HG03095 (cell line): ENCODE data around the gene NPHP4.
"Not testable (repeated sequence)": the region's sequence is repeated elsewhere in the genome, so short reads cannot be mapped to it uniquely, and the experiment has no call there.

Experiments used
- ATAC-seq: cut with Tn5 transposase; IDR thresholded peaks from one replicate; pipeline ENCODE4 v1.9.1; 2021; ENCODE audit warnings: moderate library complexity; ENCODE audit not compliant: unreplicated experiment

Gene NPHP4

DNA sequence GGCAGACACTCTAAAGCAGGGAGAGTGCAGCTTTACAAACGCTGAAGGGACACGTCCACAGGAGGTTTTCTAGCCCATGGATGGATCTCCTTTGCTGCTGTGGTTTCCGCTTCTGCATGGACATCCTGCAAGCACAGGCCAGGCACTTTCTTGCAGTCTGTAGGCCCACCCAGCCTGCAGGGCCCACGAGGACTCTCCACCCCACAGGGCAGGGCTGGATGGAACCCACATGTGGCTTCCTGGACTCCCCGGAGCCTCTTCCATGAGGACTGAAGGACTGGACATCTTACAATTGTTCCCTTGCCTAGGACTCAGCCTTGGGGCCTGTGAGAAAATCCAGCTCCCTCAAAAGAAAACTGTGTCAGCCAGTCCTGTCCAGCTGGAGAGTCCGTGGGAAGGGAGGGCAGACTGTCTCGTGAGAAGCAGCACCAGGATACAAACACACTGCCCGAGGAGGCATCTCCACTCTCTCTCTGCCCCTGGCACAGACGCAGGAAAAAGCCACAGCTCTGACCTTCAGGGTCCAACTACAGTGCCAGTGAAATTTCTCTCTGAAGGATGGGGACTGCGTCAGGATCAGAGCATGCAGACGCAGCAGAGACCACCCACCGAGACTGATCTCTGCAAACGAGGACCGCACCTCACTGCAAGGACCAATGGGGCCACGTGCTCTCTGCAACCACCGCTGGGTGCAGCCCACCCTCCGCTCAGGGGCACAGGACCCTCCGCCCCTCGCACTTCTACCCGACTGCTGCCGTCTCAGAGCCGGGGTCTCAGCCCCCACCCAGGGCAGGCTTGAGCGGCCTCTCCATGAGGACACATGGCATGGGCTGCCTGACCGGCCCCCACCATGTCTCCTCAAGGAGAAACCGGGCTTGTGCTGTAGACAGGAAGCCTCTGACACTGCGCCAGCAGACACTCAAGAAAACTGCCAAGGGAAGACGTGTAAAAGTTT lies 130.1 kb downstream of the NPHP4 start:
- no peak for ATAC-seq

GRCh38 chr1:5860277-5860676 lies 131.9 kb downstream of the NPHP4 start:
- no peak for ATAC-seq

DNA sequence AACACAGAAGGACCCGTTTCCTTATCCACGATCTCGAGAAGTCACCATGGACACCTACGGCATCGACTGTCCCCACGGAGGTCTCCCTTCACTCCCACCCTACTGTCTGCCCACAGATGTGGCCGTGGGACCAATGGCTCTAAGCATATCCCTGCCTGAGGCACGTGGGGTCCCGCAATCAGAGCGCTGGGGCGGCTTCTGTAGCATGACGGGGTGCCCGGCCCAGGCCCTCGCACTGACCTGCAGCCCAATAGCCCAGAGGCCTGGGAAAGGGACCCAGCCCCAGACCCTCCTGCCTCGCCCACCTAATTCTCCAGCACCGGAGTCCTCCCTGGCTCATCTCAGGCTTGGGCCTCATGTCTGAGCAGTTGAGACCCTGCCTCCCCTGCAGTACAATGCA lies 132.5 kb downstream of the NPHP4 start:
- ATAC-seq: no peak

DNA sequence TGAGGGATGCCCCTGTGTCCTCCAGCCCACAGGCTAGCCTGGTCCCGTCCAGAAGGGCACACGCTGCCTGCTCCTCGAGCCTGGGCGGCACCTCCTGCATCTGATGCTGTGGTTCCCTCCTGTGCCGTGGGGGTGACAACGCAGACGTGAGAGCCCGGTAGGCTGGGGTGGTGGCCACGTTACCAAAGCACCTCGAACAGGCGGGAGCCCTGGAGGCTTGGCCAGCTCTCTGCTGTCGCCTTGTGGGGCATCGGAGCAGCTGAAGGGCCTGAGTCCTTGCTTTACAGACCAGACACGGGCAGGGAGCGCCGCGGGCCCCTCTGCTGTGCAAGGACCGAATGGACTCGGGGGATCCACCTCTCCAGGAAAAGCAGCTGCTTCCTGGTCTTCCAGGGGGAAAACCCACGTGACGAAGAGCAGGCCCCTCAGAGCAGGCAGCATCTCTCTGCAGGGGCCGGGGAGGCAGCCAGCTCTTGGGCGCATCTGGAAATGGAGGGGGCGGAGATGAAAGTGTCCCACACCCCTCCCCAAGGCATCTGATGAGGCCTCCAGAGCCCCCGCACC lies 133.3 kb downstream of the NPHP4 start:
- no peak for ATAC-seq

DNA sequence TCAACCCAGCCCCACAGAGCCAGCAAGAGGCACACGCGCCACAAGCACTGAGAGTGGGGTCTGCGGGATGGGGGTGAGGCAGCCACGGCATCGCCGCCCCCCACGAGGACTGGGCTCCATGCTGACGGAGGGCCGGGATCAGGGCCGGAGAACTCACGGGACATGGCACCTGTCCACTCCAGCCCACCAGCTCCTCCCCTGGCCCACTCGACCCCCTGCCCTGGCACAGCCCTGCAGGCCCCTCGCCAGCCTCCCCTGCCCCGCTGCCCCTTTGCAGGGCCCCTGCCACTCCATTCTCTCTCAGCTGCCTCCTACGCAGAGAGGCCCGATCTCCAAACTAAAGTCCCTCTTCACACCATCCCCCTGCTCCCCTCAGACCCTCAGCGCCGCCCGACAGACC lies 134.0 kb downstream of the NPHP4 start:
- no peak for ATAC-seq

DNA sequence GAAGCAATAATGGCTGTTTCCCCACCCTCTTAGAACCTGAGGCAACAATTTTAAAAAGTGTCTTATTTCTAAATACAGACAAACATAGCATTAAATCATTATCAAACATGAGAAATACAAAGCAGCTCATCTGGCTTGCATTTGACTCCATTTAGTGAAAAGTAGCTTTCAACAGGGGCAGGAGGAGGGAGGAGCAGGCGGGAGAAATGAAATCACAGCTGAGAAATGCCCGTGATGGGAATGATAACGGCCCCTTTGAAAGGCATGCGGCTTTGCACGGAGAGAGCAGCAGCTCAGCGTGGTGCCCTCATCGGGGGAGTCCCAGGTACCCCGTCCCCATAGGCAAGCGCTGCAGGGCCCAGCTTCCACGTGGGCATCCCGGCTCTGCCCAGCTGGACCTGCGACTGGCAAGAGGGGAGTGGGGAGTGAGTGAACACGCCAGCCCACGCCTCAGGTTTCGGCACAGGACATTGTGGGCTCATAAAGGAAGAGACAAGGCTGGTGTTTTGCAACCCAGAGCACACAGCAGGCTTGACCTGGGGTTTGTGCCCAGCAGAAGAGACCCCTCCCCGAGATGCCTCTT lies 134.6 kb downstream of the NPHP4 start:
- ATAC-seq: no peak

- ATAC-seq: no peak
Measured at GRCh38 chr1:5857011-5857410, 135.2 kb downstream of the NPHP4 start.

DNA sequence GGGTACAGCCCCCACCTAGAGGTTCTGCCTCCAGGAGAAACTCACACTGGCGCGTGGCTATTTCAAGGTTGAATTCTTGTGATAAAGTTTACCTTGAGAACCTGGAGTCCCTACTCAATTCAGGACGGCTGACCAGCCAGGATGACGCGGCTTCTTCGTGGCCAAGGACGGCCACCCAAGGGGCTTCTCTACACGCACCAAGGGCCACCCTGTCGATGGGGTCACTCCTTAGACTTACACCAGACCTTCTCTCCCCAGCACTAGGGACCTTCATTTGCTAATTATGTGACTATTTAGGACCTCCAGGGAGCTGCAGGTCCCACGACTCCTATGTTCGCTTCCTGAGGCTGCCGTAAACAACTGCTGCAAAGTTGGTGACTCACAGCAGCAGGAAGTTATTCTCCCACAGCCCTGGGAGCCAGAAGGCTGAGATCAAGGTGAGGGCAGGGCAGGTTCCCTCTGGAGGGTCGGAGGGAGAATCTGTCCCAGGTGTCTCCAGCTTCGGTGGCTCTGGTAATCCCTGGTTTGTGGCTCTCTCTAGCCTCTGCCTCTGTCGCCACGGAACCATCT lies 135.9 kb downstream of the NPHP4 start:
- ATAC-seq: no peak

DNA sequence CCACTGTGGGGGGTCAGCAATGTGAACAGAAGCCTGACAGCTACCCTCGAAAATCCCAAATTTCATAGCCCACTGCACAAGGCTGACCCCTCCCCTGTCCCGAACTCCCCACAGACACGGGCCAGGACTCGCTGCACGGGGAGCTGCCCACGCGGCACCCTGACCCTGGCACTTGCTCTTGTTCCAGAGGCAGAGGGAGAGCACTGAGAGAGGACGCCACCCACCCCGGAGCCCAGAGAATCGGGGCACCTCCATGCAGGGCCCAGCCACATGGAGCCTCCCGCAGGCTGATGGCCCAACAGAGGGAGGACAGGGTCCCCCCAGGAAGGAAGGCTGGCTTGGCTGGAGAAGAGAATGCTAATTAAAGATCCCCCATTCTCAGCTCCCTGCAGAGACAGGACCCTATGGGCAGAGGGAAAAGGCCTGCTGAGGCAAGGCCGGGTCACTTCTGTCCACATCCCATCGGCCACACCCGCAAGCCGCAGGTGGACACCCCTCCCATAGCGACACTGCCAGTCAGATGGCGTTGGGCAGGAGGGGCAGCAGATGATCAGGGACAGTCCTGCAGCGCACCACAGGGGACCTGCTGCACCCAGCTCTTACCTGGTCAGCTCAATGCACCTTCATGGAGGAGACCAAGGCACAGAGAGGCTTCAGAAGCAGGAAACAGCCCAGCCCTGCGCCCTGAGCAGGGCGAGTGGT lies 136.9 kb downstream of the NPHP4 start:
- no peak for ATAC-seq

GRCh38 chr1:5854754-5855153 lies 137.5 kb downstream of the NPHP4 start:
- ATAC-seq: no peak

DNA sequence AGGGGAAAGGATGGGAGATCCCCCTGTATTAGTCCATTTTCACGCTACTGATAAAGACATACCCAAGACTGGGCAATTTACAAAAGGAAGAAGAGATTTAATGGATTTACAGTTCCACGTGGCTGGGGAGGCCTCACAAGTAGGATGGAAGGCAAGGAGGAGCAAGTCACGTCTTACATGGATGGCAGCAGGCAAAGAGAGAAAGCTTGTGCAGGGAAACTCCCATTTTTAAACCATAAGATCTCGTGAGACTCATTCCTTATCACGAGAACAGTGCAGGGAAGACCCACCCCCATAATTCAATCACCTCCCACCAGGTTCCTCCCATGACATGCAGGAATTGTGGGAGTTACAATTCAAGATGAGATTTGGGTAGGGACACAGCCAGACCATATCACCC lies 138.4 kb downstream of the NPHP4 start:
- not testable (repeated sequence) for ATAC-seq

DNA sequence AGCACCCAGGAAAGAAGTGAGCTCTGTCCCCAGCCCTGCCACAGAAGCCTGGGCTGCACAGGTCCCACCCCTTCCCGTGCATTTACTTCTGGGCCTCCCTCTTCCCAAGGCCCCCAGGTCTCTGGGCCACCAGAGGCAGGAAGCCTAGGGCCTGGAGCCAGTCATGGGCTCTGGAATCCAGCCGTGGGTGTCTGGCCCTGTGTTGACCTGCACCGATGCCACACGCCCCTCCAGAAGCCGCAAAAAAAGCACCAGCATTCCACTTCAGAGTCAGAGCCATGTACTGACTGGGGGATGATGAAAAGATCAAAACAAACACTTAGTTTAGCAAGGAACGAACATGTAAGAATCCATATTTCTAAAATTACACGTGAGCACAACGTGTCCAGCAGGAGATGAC lies 141.7 kb downstream of the NPHP4 start:
- no peak for ATAC-seq

- ATAC-seq: no peak
Measured at GRCh38 chr1:5849550-5849949, 142.7 kb downstream of the NPHP4 start.

DNA sequence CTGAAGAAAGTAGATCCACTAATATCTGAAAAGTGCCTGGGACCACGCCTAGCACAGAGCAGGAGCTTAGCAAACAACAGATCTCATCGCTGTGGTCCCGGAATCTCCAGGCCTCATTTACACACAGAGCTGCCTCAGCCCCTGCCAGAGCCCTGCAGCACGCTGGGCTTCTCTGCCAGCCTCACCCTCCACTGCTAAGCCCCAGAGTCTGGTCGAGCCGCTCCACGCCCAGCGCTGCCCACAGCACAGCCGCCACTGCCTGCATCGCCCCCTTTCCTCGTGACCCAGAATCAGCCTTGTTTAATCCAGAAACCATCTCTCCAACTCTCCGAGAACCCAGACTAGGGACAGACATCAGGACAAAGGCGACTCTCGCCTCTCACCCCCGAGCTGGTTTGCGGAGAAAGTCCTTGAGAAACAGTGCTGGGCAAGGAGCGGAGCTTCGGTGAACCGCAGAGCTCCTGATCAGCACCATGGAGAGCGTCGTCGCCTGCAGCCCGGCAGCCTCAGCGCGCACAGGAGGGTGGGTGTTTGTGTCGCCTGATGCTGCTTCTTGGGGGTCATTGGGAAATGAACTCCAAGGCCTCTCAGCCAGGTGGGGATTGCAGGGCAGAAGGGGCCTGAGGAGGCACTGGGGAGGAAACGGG lies 145.1 kb downstream of the NPHP4 start:
- ATAC-seq: no peak

- no peak for ATAC-seq
Measured at GRCh38 chr1:5845376-5845775, 146.8 kb downstream of the NPHP4 start.

DNA sequence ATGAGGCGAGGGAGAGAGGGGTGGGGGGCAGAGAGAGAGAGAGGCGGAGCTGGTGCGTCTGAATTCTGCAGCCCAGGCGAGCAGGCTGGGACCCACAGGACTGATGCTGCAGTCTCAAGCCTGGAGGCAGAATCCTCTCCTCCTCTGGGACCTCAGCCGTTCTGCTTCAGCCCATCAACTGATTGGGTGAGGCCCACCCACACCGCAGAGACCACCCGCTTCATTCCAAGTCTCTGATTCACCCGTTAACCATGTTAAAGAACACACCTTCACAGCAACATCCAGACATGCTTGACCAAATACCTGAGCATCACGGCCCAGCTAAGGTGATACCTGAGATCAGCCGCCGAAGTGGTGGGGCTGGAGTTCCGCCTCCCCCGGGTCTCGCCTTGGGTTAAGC lies 147.8 kb downstream of the NPHP4 start:
- no peak for ATAC-seq

- ATAC-seq: no peak
Measured at GRCh38 chr1:5843521-5844096, 148.6 kb downstream of the NPHP4 start.

DNA sequence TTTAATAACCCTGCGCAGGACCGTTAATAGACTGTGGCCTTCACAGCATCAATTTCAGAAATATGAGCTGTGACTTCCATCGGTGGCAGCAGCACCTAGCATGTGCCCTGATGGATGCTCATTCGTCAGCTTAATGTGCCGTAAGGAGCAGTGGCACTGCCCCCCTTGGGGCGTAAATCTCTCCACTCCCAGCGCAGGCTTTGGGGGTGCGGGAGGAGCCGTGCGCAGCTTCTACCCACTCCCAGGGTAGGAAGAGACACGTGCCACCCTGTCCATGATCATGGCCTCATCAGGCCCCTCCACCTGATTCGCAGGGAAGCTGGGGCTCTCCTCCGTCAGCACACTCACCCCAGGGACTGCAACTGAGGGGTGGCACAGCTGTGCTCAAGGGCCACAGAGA lies 149.5 kb downstream of the NPHP4 start:
- ATAC-seq: no peak

DNA sequence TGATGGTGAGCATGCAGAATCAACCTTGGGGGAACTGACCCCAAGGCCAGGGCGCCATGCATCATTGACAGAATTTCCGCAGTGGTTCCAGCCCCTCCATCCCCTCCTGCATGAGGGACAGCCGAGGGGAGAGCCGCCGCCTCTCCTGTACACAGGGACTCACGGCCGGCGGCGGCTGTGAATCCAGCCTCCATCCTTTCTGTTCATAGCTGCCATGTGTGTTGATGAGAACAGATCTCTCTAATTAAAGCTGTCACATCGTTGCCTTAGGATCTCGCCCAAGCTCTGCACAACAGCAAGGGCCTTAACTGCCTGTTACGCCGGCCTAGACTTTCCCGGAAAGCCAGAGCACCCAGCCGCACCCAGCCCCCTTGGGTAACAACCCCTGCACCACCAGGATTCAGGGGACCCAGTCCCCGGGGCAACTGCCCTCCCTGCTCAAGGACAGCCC lies 151.6 kb downstream of the NPHP4 start:
- ATAC-seq: no peak

DNA sequence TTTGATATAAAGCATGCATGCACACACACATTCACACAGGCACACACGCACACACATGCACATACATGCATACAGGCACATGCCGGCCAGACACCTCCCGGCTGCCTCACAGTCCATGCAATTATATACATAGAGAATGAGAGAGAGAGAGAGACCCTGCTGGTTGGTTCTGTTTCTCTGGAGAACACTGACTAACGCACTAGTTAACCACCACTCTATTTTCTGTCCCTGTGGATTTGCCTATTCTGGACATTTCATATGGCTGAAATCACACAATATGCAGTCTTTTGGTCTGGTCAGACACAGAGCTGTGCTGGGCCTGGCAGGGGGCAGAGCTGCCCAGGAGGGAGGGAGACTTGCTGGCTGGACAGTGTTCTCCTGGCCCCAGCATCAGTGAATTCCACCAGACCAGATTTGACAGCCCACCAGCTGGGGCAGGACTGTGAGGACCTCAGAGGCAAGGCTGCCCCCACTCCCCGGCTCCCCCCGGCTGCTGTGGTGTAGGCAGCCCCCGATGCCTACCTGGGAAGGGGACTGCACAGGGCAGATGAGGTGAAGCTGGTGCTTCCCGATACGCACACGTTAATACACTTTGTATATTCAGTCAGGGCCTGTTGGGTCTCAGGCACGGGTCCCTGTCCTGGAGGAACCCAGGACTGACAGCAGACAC lies 152.2 kb downstream of the NPHP4 start:
- no peak for ATAC-seq
